Neural cell (in vitro differentiated cells): ENCODE results near the gene MUC5B. TPM values are rescaled to one million over a fixed set of nuclear protein-coding genes. Genes with fewer than 3 reads are reported as not detected.

Experiments
- H2AFZ ChIP-seq: fragments of 200-600, 300-800 bp; sonication (generic), shearing (Covaris generic); 2 replicates; pipeline ENCODE4 v1.6.0; 2014; ENCODE audit warnings: low read depth, mild to moderate bottlenecking, antibody characterized with exemption, low read length, moderate library complexity
- H3F3A ChIP-seq: fragments of 200-600 bp; shearing (Covaris generic); 2 replicates; pipeline ENCODE4 v1.6.1; 2016; ENCODE audit warnings: mild to moderate bottlenecking, moderate library complexity, mixed read lengths, antibody characterized with exemption, low read length; ENCODE audit not compliant: insufficient read depth, poor library complexity, severe bottlenecking
- H3K27ac ChIP-seq: fragments of 200-600, 300-800 bp; sonication (generic), shearing (Covaris generic); 2 replicates; pipeline ENCODE4 v1.5.1; 2014; ENCODE audit warnings: mild to moderate bottlenecking, low read length, moderate library complexity
- H3K27me3 ChIP-seq: fragments of 300-800, 200-600 bp; sonication (generic), shearing (Covaris generic); 2 replicates; pipeline ENCODE4 v1.6.0; 2014; ENCODE audit warnings: mild to moderate bottlenecking, low read depth, low read length, moderate library complexity; ENCODE audit not compliant: insufficient read depth
- H3K36me3 ChIP-seq: fragments of 300-800, 200-600 bp; sonication (generic), shearing (Covaris generic); 2 replicates; pipeline ENCODE4 v1.5.1; 2014; ENCODE audit warnings: mild to moderate bottlenecking, antibody characterized with exemption, low read length, moderate library complexity; ENCODE audit not compliant: insufficient read depth
- H3K4me2 ChIP-seq: fragments of 300-800, 200-600 bp; sonication (generic), shearing (Covaris generic); 2 replicates; pipeline ENCODE4 v1.6.0; 2014; ENCODE audit warnings: mild to moderate bottlenecking, low read length
- H3K4me3 ChIP-seq: fragments of 300-800, 200-600 bp; sonication (generic), shearing (Covaris generic); 2 replicates; pipeline ENCODE4 v1.5.1; 2014; ENCODE audit warnings: mild to moderate bottlenecking, low read length, moderate library complexity
- H3K79me2 ChIP-seq: fragments of 200-600 bp; shearing (Covaris generic); replicated peaks from 2 replicates; pipeline ENCODE4 v1.6.0; 2014; ENCODE audit warnings: mild to moderate bottlenecking, low read length, moderate library complexity; ENCODE audit not compliant: insufficient read depth
- H3K9ac ChIP-seq: fragments of 300-800, 200-600 bp; sonication (generic), shearing (Covaris generic); 2 replicates; pipeline ENCODE4 v1.6.1; 2016; ENCODE audit warnings: mild to moderate bottlenecking, low read length, mixed read lengths
- H3K9me2 ChIP-seq: fragments of 200-600 bp; shearing (Covaris generic); 2 replicates; pipeline ENCODE4 v1.6.1; 2016; ENCODE audit warnings: mild to moderate bottlenecking, low read length, mixed read lengths; ENCODE audit not compliant: insufficient read depth
- H3K9me3 ChIP-seq: fragments of 200-600, 300-800 bp; sonication (generic), shearing (Covaris generic); 2 replicates; pipeline ENCODE4 v1.6.1; 2016; ENCODE audit warnings: mild to moderate bottlenecking, mixed run types, low read length, moderate library complexity, mixed read lengths
- H4K20me1 ChIP-seq: fragments of 200-600 bp; shearing (Covaris generic); 2 replicates; pipeline ENCODE4 v1.6.1; 2016; ENCODE audit warnings: mild to moderate bottlenecking, mixed run types; ENCODE audit not compliant: insufficient read depth
- EP300 ChIP-seq: fragments of 450-650 bp; conservative IDR thresholded peaks from 2 replicates; pipeline ENCODE4 v1.6.1; 2014; ENCODE audit warnings: antibody characterized with exemption, mild to moderate bottlenecking, moderate library complexity; ENCODE audit not compliant: poor library complexity, severe bottlenecking
- EZH2 ChIP-seq: fragments of 200-600, 300-800 bp; shearing (Covaris generic), sonication (generic); IDR thresholded peaks from 2 replicates; pipeline ENCODE4 v1.6.1; 2014; ENCODE audit warnings: antibody characterized with exemption, low read length, borderline replicate concordance, mild to moderate bottlenecking; ENCODE audit not compliant: insufficient read depth, poor library complexity, severe bottlenecking
- MXI1 ChIP-seq: fragments of 450-650 bp; conservative IDR thresholded peaks from 2 replicates; pipeline ENCODE4 v1.6.1; 2014; ENCODE audit warnings: antibody characterized with exemption, mild to moderate bottlenecking; ENCODE audit not compliant: poor library complexity, severe bottlenecking
- POLR2AphosphoS5 ChIP-seq: IDR thresholded peaks from 2 replicates; pipeline ENCODE4 v1.6.1; 2012
- RAD21 ChIP-seq: fragments of 450-650 bp; conservative IDR thresholded peaks from 2 replicates; pipeline ENCODE4 v1.6.1; 2014; ENCODE audit warnings: antibody characterized with exemption, mild to moderate bottlenecking, moderate library complexity
- SMC3 ChIP-seq: fragments of 450-650 bp; conservative IDR thresholded peaks from 2 replicates; pipeline ENCODE4 v1.6.1; 2014; ENCODE audit warnings: antibody characterized with exemption, mild to moderate bottlenecking, moderate library complexity; ENCODE audit not compliant: poor library complexity
- TAF1 ChIP-seq: IDR thresholded peaks from 2 replicates; pipeline ENCODE4 v1.6.1; 2012; ENCODE audit warnings: low read depth
- polyA plus RNA-seq: library from polyadenylated mRNA; depleted of rRNA; stranded (reverse); fragments of >200 nt; gene quantifications from 2 replicates; pipeline ENCODE4 v1.2.3, GENCODE V29; 2014
- TF ChIP-seq, protein P1 (sequence below): fragments of 450-650 bp; IDR thresholded peaks from 2 replicates; pipeline ENCODE4 v1.5.1; 2014; ENCODE audit warnings: antibody characterized with exemption, mild to moderate bottlenecking, moderate library complexity; ENCODE audit not compliant: poor library complexity, severe bottlenecking
- TF ChIP-seq, protein P2 (sequence below): IDR thresholded peaks from 2 replicates; pipeline ENCODE4 v1.6.1; 2012; ENCODE audit warnings: borderline replicate concordance

MUC5B gene
- polyA plus RNA-seq, 1 donor from 2014 or later: not detected

DNA sequence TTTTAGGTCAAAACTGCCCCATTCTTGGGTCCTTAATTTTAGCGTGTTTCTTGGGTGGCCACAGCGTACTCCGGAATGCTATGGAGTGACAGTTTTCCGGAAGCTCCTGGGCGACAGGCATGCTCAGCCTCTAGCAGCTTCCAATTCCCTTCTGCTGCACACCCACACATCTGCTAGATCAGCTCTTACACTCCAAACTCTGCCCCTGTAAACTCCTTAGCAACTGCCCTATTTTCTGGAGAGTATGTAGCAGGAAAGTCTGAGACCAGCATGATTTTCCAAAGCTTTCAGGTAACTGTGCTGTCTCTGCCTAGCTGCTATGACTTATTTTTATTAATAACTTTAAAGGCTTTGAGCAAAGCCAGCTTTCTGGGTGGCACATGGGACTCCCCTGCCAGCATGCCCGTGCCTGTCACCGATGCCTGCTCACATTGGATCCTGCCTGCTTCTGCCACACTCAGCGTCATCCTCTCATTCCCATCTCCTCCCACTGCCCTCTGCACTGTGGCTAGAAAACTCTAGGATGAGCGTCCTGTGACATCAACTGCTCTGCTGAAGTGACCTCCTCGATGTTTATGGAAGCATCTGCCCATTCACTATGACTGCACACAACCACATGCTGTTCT is 69.3 kb downstream of the MUC5B start:
- no peak overlapping the region for H3K4me2 ChIP-seq
- H3K36me3 ChIP-seq: no peaks in the 10 kb centered on the region
- peaks cover 3% of the 10 kb centered on the region for H3K79me2 ChIP-seq
- no peaks in the 10 kb centered on the region for H3K9me3 ChIP-seq
- H3K27ac ChIP-seq: no peak overlapping the region
- H3K27me3 ChIP-seq: no peaks in the 10 kb centered on the region
- H4K20me1 ChIP-seq: no peaks in the 10 kb centered on the region
- no peaks in the 10 kb centered on the region for H3K9me2 ChIP-seq
- no peak overlapping the region for H2AFZ ChIP-seq
- H3K4me3 ChIP-seq: no peak overlapping the region
- H3K9ac ChIP-seq: no peak overlapping the region
- TF ChIP-seq MXI1 (no peak), RAD21 (no peak), TAF1 (no peak), EZH2 (no peak), POLR2AphosphoS5 (no peak), EP300 (no peak), SMC3 (no peak)
- TF ChIP-seq, protein P1, sequence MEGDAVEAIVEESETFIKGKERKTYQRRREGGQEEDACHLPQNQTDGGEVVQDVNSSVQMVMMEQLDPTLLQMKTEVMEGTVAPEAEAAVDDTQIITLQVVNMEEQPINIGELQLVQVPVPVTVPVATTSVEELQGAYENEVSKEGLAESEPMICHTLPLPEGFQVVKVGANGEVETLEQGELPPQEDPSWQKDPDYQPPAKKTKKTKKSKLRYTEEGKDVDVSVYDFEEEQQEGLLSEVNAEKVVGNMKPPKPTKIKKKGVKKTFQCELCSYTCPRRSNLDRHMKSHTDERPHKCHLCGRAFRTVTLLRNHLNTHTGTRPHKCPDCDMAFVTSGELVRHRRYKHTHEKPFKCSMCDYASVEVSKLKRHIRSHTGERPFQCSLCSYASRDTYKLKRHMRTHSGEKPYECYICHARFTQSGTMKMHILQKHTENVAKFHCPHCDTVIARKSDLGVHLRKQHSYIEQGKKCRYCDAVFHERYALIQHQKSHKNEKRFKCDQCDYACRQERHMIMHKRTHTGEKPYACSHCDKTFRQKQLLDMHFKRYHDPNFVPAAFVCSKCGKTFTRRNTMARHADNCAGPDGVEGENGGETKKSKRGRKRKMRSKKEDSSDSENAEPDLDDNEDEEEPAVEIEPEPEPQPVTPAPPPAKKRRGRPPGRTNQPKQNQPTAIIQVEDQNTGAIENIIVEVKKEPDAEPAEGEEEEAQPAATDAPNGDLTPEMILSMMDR: no peak
- TF ChIP-seq, protein P2, sequence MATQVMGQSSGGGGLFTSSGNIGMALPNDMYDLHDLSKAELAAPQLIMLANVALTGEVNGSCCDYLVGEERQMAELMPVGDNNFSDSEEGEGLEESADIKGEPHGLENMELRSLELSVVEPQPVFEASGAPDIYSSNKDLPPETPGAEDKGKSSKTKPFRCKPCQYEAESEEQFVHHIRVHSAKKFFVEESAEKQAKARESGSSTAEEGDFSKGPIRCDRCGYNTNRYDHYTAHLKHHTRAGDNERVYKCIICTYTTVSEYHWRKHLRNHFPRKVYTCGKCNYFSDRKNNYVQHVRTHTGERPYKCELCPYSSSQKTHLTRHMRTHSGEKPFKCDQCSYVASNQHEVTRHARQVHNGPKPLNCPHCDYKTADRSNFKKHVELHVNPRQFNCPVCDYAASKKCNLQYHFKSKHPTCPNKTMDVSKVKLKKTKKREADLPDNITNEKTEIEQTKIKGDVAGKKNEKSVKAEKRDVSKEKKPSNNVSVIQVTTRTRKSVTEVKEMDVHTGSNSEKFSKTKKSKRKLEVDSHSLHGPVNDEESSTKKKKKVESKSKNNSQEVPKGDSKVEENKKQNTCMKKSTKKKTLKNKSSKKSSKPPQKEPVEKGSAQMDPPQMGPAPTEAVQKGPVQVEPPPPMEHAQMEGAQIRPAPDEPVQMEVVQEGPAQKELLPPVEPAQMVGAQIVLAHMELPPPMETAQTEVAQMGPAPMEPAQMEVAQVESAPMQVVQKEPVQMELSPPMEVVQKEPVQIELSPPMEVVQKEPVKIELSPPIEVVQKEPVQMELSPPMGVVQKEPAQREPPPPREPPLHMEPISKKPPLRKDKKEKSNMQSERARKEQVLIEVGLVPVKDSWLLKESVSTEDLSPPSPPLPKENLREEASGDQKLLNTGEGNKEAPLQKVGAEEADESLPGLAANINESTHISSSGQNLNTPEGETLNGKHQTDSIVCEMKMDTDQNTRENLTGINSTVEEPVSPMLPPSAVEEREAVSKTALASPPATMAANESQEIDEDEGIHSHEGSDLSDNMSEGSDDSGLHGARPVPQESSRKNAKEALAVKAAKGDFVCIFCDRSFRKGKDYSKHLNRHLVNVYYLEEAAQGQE: no peak
- H3F3A ChIP-seq: no peaks in the 10 kb centered on the region

DNA sequence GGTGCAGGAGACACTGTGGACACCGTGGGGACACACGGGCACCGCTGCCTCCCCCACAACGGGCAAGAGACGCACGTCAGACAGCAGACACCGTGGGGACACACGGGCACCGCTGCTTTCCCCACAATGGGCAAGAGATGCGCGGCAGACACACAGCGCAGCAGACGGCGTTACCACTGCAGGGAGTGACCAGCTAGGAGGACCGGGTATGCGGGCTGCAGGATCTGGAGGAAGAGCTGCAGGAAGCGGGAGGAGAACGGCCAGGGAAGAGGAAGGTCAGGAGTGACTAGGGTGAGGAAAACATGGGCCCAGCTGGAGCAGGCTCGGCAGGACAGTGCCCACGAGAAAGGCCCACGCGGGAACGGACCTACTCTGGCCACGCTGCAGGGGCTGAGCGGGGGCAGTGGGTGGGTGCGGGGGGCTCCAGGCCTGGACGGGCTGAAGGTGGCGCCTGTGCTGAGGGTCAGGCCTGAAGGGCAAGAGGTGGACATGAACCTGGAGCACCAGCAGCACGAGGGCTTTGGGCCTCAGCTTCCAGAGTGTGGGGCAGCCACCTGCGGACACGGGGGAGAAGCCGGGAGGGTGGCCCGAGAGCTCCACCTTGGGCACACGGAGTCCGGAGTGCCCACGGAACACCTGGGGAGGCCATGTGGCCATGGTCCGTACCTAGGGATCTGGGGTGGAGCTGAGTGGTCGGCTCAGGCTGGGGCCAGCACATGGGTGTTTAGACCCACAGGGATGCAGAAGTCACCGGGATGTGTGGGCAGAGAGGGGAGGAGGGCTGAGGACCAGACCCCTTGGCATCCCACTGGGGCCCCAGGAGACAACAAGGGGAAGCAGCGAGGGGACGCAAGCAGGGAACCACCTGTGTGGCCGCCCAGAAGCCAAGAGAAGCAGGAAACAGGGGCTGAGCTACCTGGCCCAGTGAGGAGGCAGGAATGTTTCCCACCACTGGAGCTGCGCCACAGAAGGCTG is 70.1 kb downstream of the MUC5B start:
- H4K20me1 ChIP-seq: no peaks in the 10 kb centered on the region
- H3K36me3 ChIP-seq: no peaks in the 10 kb centered on the region
- H3K9me3 ChIP-seq: no peaks in the 10 kb centered on the region
- no peak overlapping the region for H3K4me3 ChIP-seq
- peaks cover 9% of the 10 kb centered on the region for H3K79me2 ChIP-seq
- no peaks in the 10 kb centered on the region for H3K27me3 ChIP-seq
- H3K9me2 ChIP-seq: no peaks in the 10 kb centered on the region
- H3K4me2 ChIP-seq: no peak overlapping the region
- no peak overlapping the region for H2AFZ ChIP-seq
- TF ChIP-seq EP300: no peak
- TF ChIP-seq, protein P1: no peak
- H3K9ac ChIP-seq: no peak overlapping the region
- H3K27ac ChIP-seq: no peak overlapping the region
- no peaks in the 10 kb centered on the region for H3F3A ChIP-seq
